Erythroblast (primary cell): ENCODE data around the gene UBN2.

Experiments
- DNase-seq, 2 experiments: peaks; one replicate each; lab custom pipeline; 2025; lab: John Stamatoyannopoulos, UW
- GATA1 ChIP-seq: IDR thresholded peaks from 2 replicates; pipeline ENCODE4 v1.6.1; 2011; ENCODE audit warnings: low read depth, mild to moderate bottlenecking, control low read depth, low read length, moderate library complexity
- POLR2A ChIP-seq: IDR thresholded peaks from 2 replicates; pipeline ENCODE4 v1.6.1; 2011; ENCODE audit warnings: mild to moderate bottlenecking, low read length

The UBN2 gene

GRCh38 chr7:139341058-139341775 is 110.2 kb downstream of the UBN2 start, which contains the start of gene FMC1:
FMC1 (plus strand) TSS chr7:139341337; CDS start chr7:139341385, 48 bp downstream.
- DNase-seq, result peak; percentile 95 to 96
- peak; percentile 95 for TF ChIP-seq POLR2A
- TF ChIP-seq GATA1, result no peak

- DNase-seq, result no peak
- no peak for TF ChIP-seq GATA1
- TF ChIP-seq POLR2A, result peak; percentile 85
These were observed 110.8 kb downstream of the UBN2 start for GRCh38 chr7:139341776-139342226.

- no peak for TF ChIP-seq GATA1
- no peak for DNase-seq
These were observed 114.0 kb downstream of the UBN2 start for GRCh38 chr7:139345042-139345441.

- TF ChIP-seq POLR2A, result no peak
- TF ChIP-seq GATA1, result no peak
- peak in 1 of 2 experiments; percentile 30 for DNase-seq
These were observed 120.0 kb downstream of the UBN2 start for GRCh38 chr7:139351027-139351426.

- TF ChIP-seq GATA1 (no peak), POLR2A (no peak)
- no peak for DNase-seq
These were observed 123.7 kb downstream of the UBN2 start for GRCh38 chr7:139354729-139355128.

GRCh38 chr7:139355320-139355719 is 124.3 kb downstream of the UBN2 start:
- TF ChIP-seq GATA1 (no peak), POLR2A (no peak)
- DNase-seq, result no peak
